ENCODE results near the gene SLC36A3. TPM values are rescaled to one million over a fixed set of nuclear protein-coding genes. Genes with fewer than 3 reads are reported as not detected.
A peak's percentile ranks its signal among the peaks of the same experiment; 100 is the strongest.

SLC36A3 gene
- total and polyA plus RNA-seq, 2 of the 8 experiments (the other 6 are each of a cell fraction or from before 2014, with no cell fraction given) = not detected

DNA sequence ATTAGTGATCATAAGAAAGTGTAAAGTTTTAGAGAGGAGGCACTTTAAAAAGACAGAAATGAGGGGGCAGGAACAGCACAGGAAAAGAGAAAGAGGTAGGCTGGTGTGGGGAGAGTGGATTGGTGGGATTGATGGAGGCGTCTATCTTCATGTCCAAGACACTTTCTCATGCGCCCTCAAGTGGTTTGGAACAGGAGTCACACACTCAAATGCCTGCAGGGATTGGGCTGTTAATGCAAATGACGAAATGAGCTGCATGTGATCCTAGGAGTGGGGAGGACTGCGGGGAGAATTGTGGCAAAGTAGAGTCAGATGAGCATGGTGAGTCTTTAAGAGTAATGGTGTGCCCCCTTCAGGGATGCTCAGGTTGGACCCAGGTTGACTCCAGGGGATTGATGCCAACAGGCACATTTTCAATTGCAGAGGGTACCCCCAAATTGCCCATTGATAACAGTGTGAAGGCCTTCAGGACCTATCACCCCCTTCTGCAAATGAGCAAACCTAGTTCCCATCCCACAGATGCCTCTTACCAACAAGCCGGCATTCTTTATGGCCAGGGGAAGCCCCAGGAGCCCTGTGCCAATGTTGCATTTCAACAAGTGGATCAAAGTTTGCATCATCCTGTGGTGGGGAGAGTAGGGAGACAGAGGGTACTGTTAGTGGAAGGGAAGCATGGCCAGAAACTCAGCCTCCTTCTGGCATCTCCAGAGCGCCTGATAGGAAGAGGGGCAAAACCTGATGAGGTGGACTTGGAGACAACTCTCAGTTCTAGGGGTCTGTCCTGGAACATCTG, 5.3 kb downstream of the SLC36A3 start:
- H3K27ac ChIP-seq (ENCODE audit: low read depth, low read length) = no peak overlapping the region
- no peak overlapping the region for H3K23ac ChIP-seq (ENCODE audit: insufficient read length)
- no peak overlapping the region for H3K18ac ChIP-seq (ENCODE audit: extremely low read depth, low read length)
- H2AK5ac ChIP-seq (ENCODE audit: low read depth, low read length) = no peak overlapping the region
- H3K14ac ChIP-seq (ENCODE audit: insufficient read length) = no peak overlapping the region
- H3K4me1 ChIP-seq (replicated peaks in 1 of 4; ENCODE audit: control insufficient read depth in 3 of 4, insufficient read depth in 4 of 4, low read length in 3 of 4) = peaks cover 0 to 3% (median 0%) of the 10 kb centered on the region in 4 experiments; a peak in 2 of 7 replicates
- H3K79me2 ChIP-seq (ENCODE audit: control insufficient read depth in 1 of 2, insufficient read depth in 2 of 2, low read length in 2 of 2) = no peaks in the 10 kb centered on the region
- no peak overlapping the region for H2BK120ac ChIP-seq (replicated peaks; ENCODE audit: low read depth, low read length)
- no peak overlapping the region for H3K4me3 ChIP-seq (ENCODE audit: extremely low read depth in 1 of 4, insufficient read depth in 2 of 4, low read depth in 3 of 4, low read length in 4 of 4)
- no peak overlapping the region for H2BK15ac ChIP-seq (ENCODE audit: low read length)
- H4K8ac ChIP-seq (ENCODE audit: extremely low read depth, insufficient read depth, low read length) = no peak overlapping the region
- H4K91ac ChIP-seq (replicated peaks; ENCODE audit: insufficient read length, low read length) = no peak overlapping the region
- no peak for TF ChIP-seq PHF8 (conservative IDR thresholded peaks at IDR 0.05; ENCODE audit: low read depth, low read length)
- peak; percentile 12; the same call in 1 of the 2 replicates for TF ChIP-seq CEBPB (IDR thresholded peaks at IDR 0.05; ENCODE audit: low read depth, low read length)
- peak; percentile 35 to 56; a peak in 3 of 4 replicates for TF ChIP-seq RAD21 (IDR thresholded peaks at IDR 0.05 in 1 of 2, conservative IDR thresholded peaks at IDR 0.05 in 1 of 2; ENCODE audit: low read depth in 2 of 2, low read length in 2 of 2)
- TF ChIP-seq, protein P1, sequence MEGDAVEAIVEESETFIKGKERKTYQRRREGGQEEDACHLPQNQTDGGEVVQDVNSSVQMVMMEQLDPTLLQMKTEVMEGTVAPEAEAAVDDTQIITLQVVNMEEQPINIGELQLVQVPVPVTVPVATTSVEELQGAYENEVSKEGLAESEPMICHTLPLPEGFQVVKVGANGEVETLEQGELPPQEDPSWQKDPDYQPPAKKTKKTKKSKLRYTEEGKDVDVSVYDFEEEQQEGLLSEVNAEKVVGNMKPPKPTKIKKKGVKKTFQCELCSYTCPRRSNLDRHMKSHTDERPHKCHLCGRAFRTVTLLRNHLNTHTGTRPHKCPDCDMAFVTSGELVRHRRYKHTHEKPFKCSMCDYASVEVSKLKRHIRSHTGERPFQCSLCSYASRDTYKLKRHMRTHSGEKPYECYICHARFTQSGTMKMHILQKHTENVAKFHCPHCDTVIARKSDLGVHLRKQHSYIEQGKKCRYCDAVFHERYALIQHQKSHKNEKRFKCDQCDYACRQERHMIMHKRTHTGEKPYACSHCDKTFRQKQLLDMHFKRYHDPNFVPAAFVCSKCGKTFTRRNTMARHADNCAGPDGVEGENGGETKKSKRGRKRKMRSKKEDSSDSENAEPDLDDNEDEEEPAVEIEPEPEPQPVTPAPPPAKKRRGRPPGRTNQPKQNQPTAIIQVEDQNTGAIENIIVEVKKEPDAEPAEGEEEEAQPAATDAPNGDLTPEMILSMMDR (IDR thresholded peaks at IDR 0.05; ENCODE audit: control extremely low read depth in 1 of 3, insufficient read depth in 1 of 3, low read depth in 1 of 3, low read length in 3 of 3) = peak; percentile 2 to 64 (median 48); a peak in 3 of 4 replicates
- no peak overlapping the region for H2BK5ac ChIP-seq (ENCODE audit: low read depth, low read length)
- WGBS, 2 experiments (ENCODE audit: extremely low coverage in 1 of 2, insufficient coverage in 1 of 2, insufficient read length in 1 of 2, insufficient replicate concordance in 2 of 2, low coverage in 1 of 2, low lambda C conversion rate in 2 of 2, missing lambda C conversion rate in 1 of 2) = 64% methylated on average over 6 of the region's 6 CpGs; no CpG with 5 or more reads in 1 of the 2 experiments
- H3K56ac ChIP-seq (replicated peaks; ENCODE audit: insufficient read length, low read depth, low read length) = no peak overlapping the region
- no peak overlapping the region for H2BK12ac ChIP-seq (ENCODE audit: low read depth, low read length)
- no peak overlapping the region for H3K4ac ChIP-seq (replicated peaks; ENCODE audit: insufficient read length, low read depth, low read length)
- no peak for DNase-seq (ENCODE audit: low read depth in 1 of 2, low spot score in 2 of 2)
- peak overlapping the region; percentile 84 for H2AFZ ChIP-seq (ENCODE audit: low read length)
- no peaks in the 10 kb centered on the region for H3K9me3 ChIP-seq (ENCODE audit: insufficient read depth in 2 of 2, low read depth in 1 of 2, low read length in 1 of 2)
- no peak overlapping the region for H3K9ac ChIP-seq (replicated peaks in 1 of 4; ENCODE audit: extremely low read depth in 1 of 4, low read depth in 3 of 4, low read length in 3 of 4)
- no peak overlapping the region for H3K4me2 ChIP-seq (ENCODE audit: insufficient read depth in 1 of 2, low read depth in 2 of 2, low read length in 2 of 2)
- no peaks in the 10 kb centered on the region for H3K23me2 ChIP-seq (ENCODE audit: low read depth, low read length)
- peak; percentile 58 for FAIRE-seq
- H4K20me1 ChIP-seq (replicated peaks in 1 of 2; ENCODE audit: control insufficient read depth in 1 of 2, insufficient read depth in 2 of 2, low read length in 2 of 2) = no peaks in the 10 kb centered on the region
- H2BK20ac ChIP-seq (ENCODE audit: low read length) = no peak overlapping the region
- H4K5ac ChIP-seq (ENCODE audit: insufficient read length, low read depth, low read length) = no peak overlapping the region
- H3K79me1 ChIP-seq (ENCODE audit: low read depth, low read length) = no peaks in the 10 kb centered on the region
- POLR2A ChIA-PET (ENCODE audit: partially characterized antibody) = no interaction called here
- CTCF ChIA-PET (ENCODE audit: partially characterized antibody) = interaction anchor here (0.6 to 2.6 kb wide), 15 partner anchors 10 to 250 kb away, joined by 3 to 11 read pairs (median 3); no protein-coding TSS in a partner anchor
- no peaks in the 10 kb centered on the region for H3K27me3 ChIP-seq (replicated peaks in 1 of 4; ENCODE audit: control insufficient read depth in 3 of 4, extremely low read depth in 1 of 4, insufficient read depth in 3 of 4, low read length in 3 of 4)
- no peaks in the 10 kb centered on the region for H3K36me3 ChIP-seq (ENCODE audit: control insufficient read depth in 2 of 4, insufficient read depth in 4 of 4, low read length in 3 of 4)

All from H1 (cell line).